Esophagus muscularis mucosa (tissue), 3 donors: ENCODE results near the gene NCR1.
"Not testable (repeated sequence)": the region's sequence is repeated elsewhere in the genome, so short reads cannot be mapped to it uniquely, and the experiment has no call there.

Experiments used
- POLR2AphosphoS5 ChIP-seq, 2 donors: sonication (generic); formaldehyde crosslinking; IDR thresholded peaks; one replicate each; pipeline ENCODE4 v1.6.1; 2017; ENCODE audit warnings: antibody characterized with exemption in 2 of 2
- TF ChIP-seq, protein P1 (sequence below), 3 experiments: fragments of 200-600 bp in 2 of 3; fragments of 450-650 bp in 1 of 3; sonication (generic) in 2 of 3; IDR thresholded peaks; one replicate each; pipeline ENCODE4 v1.5.1; 2017 to 2019; ENCODE audit warnings: antibody characterized with exemption in 3 of 3, mild to moderate bottlenecking in 2 of 3, moderate library complexity in 1 of 3

DNA sequence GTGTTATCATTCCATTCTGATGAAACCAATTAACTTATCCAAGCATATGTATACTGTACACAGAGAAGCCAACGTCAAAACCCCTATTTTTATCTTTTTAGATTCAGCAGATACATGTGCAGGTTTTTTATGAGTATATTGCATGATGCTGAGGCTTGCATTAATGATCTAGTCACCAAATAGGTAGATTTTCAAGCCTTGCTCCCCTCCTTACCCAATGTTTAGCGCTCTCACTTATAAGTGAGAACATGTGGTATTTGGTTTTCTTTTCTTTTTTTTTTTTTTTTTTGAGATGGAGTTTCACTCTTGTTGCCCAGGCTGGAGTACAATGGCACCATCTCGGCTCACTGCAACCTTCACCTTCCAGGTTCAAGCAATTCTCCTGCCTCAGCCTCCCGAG is 1.7 kb upstream of the NCR1 start:
- TF ChIP-seq, protein P1, sequence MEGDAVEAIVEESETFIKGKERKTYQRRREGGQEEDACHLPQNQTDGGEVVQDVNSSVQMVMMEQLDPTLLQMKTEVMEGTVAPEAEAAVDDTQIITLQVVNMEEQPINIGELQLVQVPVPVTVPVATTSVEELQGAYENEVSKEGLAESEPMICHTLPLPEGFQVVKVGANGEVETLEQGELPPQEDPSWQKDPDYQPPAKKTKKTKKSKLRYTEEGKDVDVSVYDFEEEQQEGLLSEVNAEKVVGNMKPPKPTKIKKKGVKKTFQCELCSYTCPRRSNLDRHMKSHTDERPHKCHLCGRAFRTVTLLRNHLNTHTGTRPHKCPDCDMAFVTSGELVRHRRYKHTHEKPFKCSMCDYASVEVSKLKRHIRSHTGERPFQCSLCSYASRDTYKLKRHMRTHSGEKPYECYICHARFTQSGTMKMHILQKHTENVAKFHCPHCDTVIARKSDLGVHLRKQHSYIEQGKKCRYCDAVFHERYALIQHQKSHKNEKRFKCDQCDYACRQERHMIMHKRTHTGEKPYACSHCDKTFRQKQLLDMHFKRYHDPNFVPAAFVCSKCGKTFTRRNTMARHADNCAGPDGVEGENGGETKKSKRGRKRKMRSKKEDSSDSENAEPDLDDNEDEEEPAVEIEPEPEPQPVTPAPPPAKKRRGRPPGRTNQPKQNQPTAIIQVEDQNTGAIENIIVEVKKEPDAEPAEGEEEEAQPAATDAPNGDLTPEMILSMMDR (IDR thresholded peaks at IDR 0.05), result not testable (repeated sequence)
- TF ChIP-seq POLR2AphosphoS5 (IDR thresholded peaks at IDR 0.05), result not testable (repeated sequence)
